ENCODE data around the gene SUN5. TPM values are rescaled to one million over a fixed set of nuclear protein-coding genes. Genes with fewer than 3 reads are reported as not detected.

Gene SUN5
- total RNA-seq, 1 experiment from 2014 or later = not detected

- Histone ChIP-seq H4K20me1 (ENCODE audit: insufficient read depth) (no peaks in the 10 kb centered on the region), H3K79me2 (ENCODE audit: low read depth) (no peaks in the 10 kb centered on the region), H3K27me3 (ENCODE audit: insufficient read depth, low read depth) (peaks cover 85% of the 10 kb centered on the region), H3K9me2 (ENCODE audit: insufficient read depth) (no peaks in the 10 kb centered on the region), H3K9me3 (ENCODE audit: insufficient read depth, low read depth) (no peaks in the 10 kb centered on the region), H3K4me2 (no peak overlapping the region), H3K4me3 (no peak overlapping the region), H2AFZ (no peak overlapping the region), H3K4me1 (replicated peaks; ENCODE audit: insufficient read depth) (no peaks in the 10 kb centered on the region), H3K36me3 (ENCODE audit: low read depth) (no peaks in the 10 kb centered on the region), H3F3A (ENCODE audit: insufficient read depth, low read depth) (no peaks in the 10 kb centered on the region), H3K27ac (no peak overlapping the region)
- TF ChIP-seq EZH2 (IDR thresholded peaks at IDR 0.05; ENCODE audit: low read depth) (no peak), CTCF (conservative IDR thresholded peaks at IDR 0.05) (no peak)
- intact Hi-C loops (cut with micrococcal nuclease; ENCODE audit: unreplicated experiment) = no loop called here
- DNase-seq = no peak
- POLR2A ChIA-PET (ENCODE audit: unreplicated experiment) = no interaction called here
- BruUV-seq (replicated peaks) = no TSS peak
- CTCF ChIA-PET = no interaction called here
Observed at GRCh38 chr20:33018169-33018931, 14.1 kb upstream of the SUN5 start.

- POLR2A ChIA-PET (ENCODE audit: unreplicated experiment) = no interaction called here
- no TSS peak for BruUV-seq (replicated peaks)
- peaks cover 89% of the 10 kb centered on the region for H3K27me3 ChIP-seq (ENCODE audit: insufficient read depth, low read depth)
- H3K9me3 ChIP-seq (ENCODE audit: insufficient read depth, low read depth) = no peaks in the 10 kb centered on the region
- H3K27ac ChIP-seq = no peak overlapping the region
- intact Hi-C loops (cut with micrococcal nuclease; ENCODE audit: unreplicated experiment) = no loop called here
- no peaks in the 10 kb centered on the region for H3K9me2 ChIP-seq (ENCODE audit: insufficient read depth)
- no peaks in the 10 kb centered on the region for H3F3A ChIP-seq (ENCODE audit: insufficient read depth, low read depth)
- no peak overlapping the region for H3K4me2 ChIP-seq
- no peaks in the 10 kb centered on the region for H4K20me1 ChIP-seq (ENCODE audit: insufficient read depth)
- no peaks in the 10 kb centered on the region for H3K79me2 ChIP-seq (ENCODE audit: low read depth)
- no peaks in the 10 kb centered on the region for H3K36me3 ChIP-seq (ENCODE audit: low read depth)
- H2AFZ ChIP-seq = no peak overlapping the region
- TF ChIP-seq EZH2 (IDR thresholded peaks at IDR 0.05; ENCODE audit: low read depth) = no peak
- TF ChIP-seq CTCF (conservative IDR thresholded peaks at IDR 0.05) = no peak
- no peak for DNase-seq
- CTCF ChIA-PET = no interaction called here
- no peak overlapping the region for H3K4me3 ChIP-seq
- no peaks in the 10 kb centered on the region for H3K4me1 ChIP-seq (replicated peaks; ENCODE audit: insufficient read depth)
Observed at GRCh38 chr20:33017542-33017941, 13.3 kb upstream of the SUN5 start.

GRCh38 chr20:33016581-33017109 lies 12.4 kb upstream of the SUN5 start:
- Histone ChIP-seq H3K27me3 (ENCODE audit: insufficient read depth, low read depth) (peaks cover 94% of the 10 kb centered on the region), H3K79me2 (ENCODE audit: low read depth) (no peaks in the 10 kb centered on the region), H3K9me2 (ENCODE audit: insufficient read depth) (no peaks in the 10 kb centered on the region), H2AFZ (no peak overlapping the region), H3K4me2 (no peak overlapping the region), H3F3A (ENCODE audit: insufficient read depth, low read depth) (no peaks in the 10 kb centered on the region), H3K27ac (no peak overlapping the region), H3K36me3 (ENCODE audit: low read depth) (no peaks in the 10 kb centered on the region), H3K4me1 (replicated peaks; ENCODE audit: insufficient read depth) (no peaks in the 10 kb centered on the region), H3K9me3 (ENCODE audit: insufficient read depth, low read depth) (no peaks in the 10 kb centered on the region), H4K20me1 (ENCODE audit: insufficient read depth) (no peaks in the 10 kb centered on the region), H3K4me3 (no peak overlapping the region)
- intact Hi-C loops (cut with micrococcal nuclease; ENCODE audit: unreplicated experiment) = no loop called here
- no TSS peak for BruUV-seq (replicated peaks)
- no peak for DNase-seq
- POLR2A ChIA-PET (ENCODE audit: unreplicated experiment) = no interaction called here
- no peak for TF ChIP-seq CTCF (conservative IDR thresholded peaks at IDR 0.05)
- no peak for TF ChIP-seq EZH2 (IDR thresholded peaks at IDR 0.05; ENCODE audit: low read depth)
- CTCF ChIA-PET = no interaction called here

All from PC-9 (cell line).